Muscle of back (tissue), 13 donors: Measurements from ENCODE around the gene YRDC. TPM values are rescaled to one million over a fixed set of nuclear protein-coding genes. Genes with fewer than 3 reads are reported as not detected.

Experiments used
- DNase-seq, 3 donors: peaks; one replicate each; pipeline versions ENCODE4 v3.0.0 to v3.0.0-alpha.2; 2013
- long read RNA-seq, 9 donors: transcript quantifications; one replicate each; lab custom pipeline, GENCODE V29; 2026
- polyA plus RNA-seq, 10 donors: library from polyadenylated mRNA; unstranded; fragments of 120-200 nt; gene quantifications; one replicate each; pipeline ENCODE4 v1.2.1, GENCODE V29; 2013; ENCODE audit not compliant: insufficient read length in 10 of 10

YRDC gene
- polyA plus RNA-seq, result 1 to 10 TPM; 6.4 to 9.5 (median 7.7) TPM
- long read RNA-seq, donor 1, transcript YRDC-201 (5 exons, 1,826 nt), result major isoform, 6 of 6 reads
- long read RNA-seq, donor 1, partial matches to known transcripts, result 0 of 6 reads
- long read RNA-seq, donor 1, other reads (novel, unspliced or antisense), result 0 of 6 reads
- long read RNA-seq, donor 2, partial matches to known transcripts, result 0 of 4 reads
- long read RNA-seq, donor 2, other reads (novel, unspliced or antisense), result 0 of 4 reads
- long read RNA-seq, donor 3, result 0 reads
- long read RNA-seq, donor 4, transcript YRDC-201 (5 exons, 1,826 nt), result major isoform, 7 of 192 reads
- long read RNA-seq, donor 4, partial matches to known transcripts, result 109 of 192 reads
- long read RNA-seq, donor 4, other reads (novel, unspliced or antisense), result 76 of 192 reads
- long read RNA-seq, donor 5, transcript YRDC-201 (5 exons, 1,826 nt), result major isoform, 5 of 5 reads
- long read RNA-seq, donor 5, partial matches to known transcripts, result 0 of 5 reads
- long read RNA-seq, donor 5, other reads (novel, unspliced or antisense), result 0 of 5 reads
- long read RNA-seq, donor 6, transcript YRDC-201 (5 exons, 1,826 nt), result major isoform, 7 of 7 reads
- long read RNA-seq, donor 6, partial matches to known transcripts, result 0 of 7 reads
- long read RNA-seq, donor 6, other reads (novel, unspliced or antisense), result 0 of 7 reads
- long read RNA-seq, donor 7, result 0 reads
- long read RNA-seq, donor 8, partial matches to known transcripts, result 46 of 91 reads
- long read RNA-seq, donor 8, other reads (novel, unspliced or antisense), result 43 of 91 reads
- long read RNA-seq, donor 9, partial matches to known transcripts, result 0 of 1 reads
- long read RNA-seq, donor 9, other reads (novel, unspliced or antisense), result 0 of 1 reads

- peak; percentile 92 to 96 (median 94) for DNase-seq
These were observed at the start of gene YRDC, which contains the start of gene C1orf122 for GRCh38 chr1:37807555-37808368. TSS of gene YRDC (minus strand) at chr1:37808208. CDS start at chr1:37808180, 28 bp downstream. TSS of gene C1orf122 (plus strand) at chr1:37807790. CDS start at chr1:37808405, 615 bp downstream.

GRCh38 chr1:37854406-37854805, 46.4 kb upstream of the YRDC start:
- no peak for DNase-seq

GRCh38 chr1:37853157-37853556, 45.1 kb upstream of the YRDC start:
- DNase-seq, result no peak

GRCh38 chr1:37851782-37852210, 43.8 kb upstream of the YRDC start:
- DNase-seq, result peak in 1 of 3 donors; percentile 18

GRCh38 chr1:37851262-37851661, 43.3 kb upstream of the YRDC start:
- no peak for DNase-seq

- no peak for DNase-seq
These were observed 42.4 kb upstream of the YRDC start for GRCh38 chr1:37850352-37850955.

- DNase-seq, result no peak
These were observed 41.5 kb upstream of the YRDC start for GRCh38 chr1:37849480-37849879.

- no peak for DNase-seq
These were observed 38.8 kb upstream of the YRDC start for GRCh38 chr1:37846647-37847339.

- DNase-seq, result no peak
These were observed 37.8 kb upstream of the YRDC start for GRCh38 chr1:37845786-37846185.

- DNase-seq, result no peak
These were observed 37.1 kb upstream of the YRDC start for GRCh38 chr1:37845049-37845646.

- no peak for DNase-seq
These were observed 36.5 kb upstream of the YRDC start for GRCh38 chr1:37844536-37844935.

- no peak for DNase-seq
These were observed 33.6 kb upstream of the YRDC start for GRCh38 chr1:37841652-37842051.

GRCh38 chr1:37840711-37841110, 32.7 kb upstream of the YRDC start:
- DNase-seq, result no peak

- no peak for DNase-seq
These were observed 31.7 kb upstream of the YRDC start for GRCh38 chr1:37839676-37840075.

GRCh38 chr1:37836788-37837187, 28.8 kb upstream of the YRDC start:
- DNase-seq, result no peak

GRCh38 chr1:37831809-37832208, 23.8 kb upstream of the YRDC start:
- DNase-seq, result no peak

- no peak for DNase-seq
These were observed 23.1 kb upstream of the YRDC start for GRCh38 chr1:37831109-37831508.

- no peak for DNase-seq
These were observed 20.5 kb upstream of the YRDC start for GRCh38 chr1:37828410-37829074.

- no peak for DNase-seq
These were observed 17.5 kb upstream of the YRDC start for GRCh38 chr1:37825506-37825905.

- no peak for DNase-seq
These were observed 16.0 kb upstream of the YRDC start for GRCh38 chr1:37824001-37824400.
